PC-9 (cell line): ENCODE results near the gene IRF2BPL. TPM values are rescaled to one million over a fixed set of nuclear protein-coding genes. Genes with fewer than 3 reads are reported as not detected.

Experiments
- BruUV-seq: library from RNA; stranded (reverse); fragments of 400-500 nt; replicated peaks from 2 replicates; lab custom pipeline; 2021; lab: Mats Ljungman, UMichigan
- CTCF ChIA-PET: fragments of 300-600 bp; sonication (Branson Sonifier 250); formaldehyde crosslinking; loops from one replicate; lab custom pipeline; 2022; ENCODE audit warnings: antibody characterized with exemption; lab: Charles Lee
- POLR2A ChIA-PET: fragments of 300-600 bp; sonication (Branson Sonifier 250); formaldehyde crosslinking; loops from one replicate; lab custom pipeline; 2022; ENCODE audit warnings: antibody characterized with exemption; ENCODE audit not compliant: unreplicated experiment; lab: Charles Lee
- DNase-seq, 2 experiments: peaks; one replicate each; pipeline versions ENCODE4 v3.0.0 to v3.0.0-alpha.2; 2015 to 2022; ENCODE audit warnings: mixed read lengths in 1 of 2
- H2AFZ ChIP-seq: fragments of 200-600 bp; sonication (generic); 2 replicates; pipeline ENCODE4 v1.8.1; 2017; ENCODE audit warnings: antibody characterized with exemption
- H3F3A ChIP-seq: fragments of 200-600 bp; sonication (generic); 2 replicates; pipeline ENCODE4 v1.8.1; 2017; ENCODE audit warnings: antibody characterized with exemption, mild to moderate bottlenecking, low read depth; ENCODE audit not compliant: insufficient read depth
- H3K27ac ChIP-seq: fragments of 200-600 bp; sonication (generic); 2 replicates; pipeline ENCODE4 v1.6.1; 2016; ENCODE audit warnings: mixed run types
- H3K27me3 ChIP-seq: fragments of 200-600 bp; sonication (generic); 2 replicates; pipeline ENCODE4 v1.6.1; 2016; ENCODE audit warnings: low read depth, mixed run types; ENCODE audit not compliant: insufficient read depth
- H3K36me3 ChIP-seq: fragments of 200-600 bp; sonication (generic); 2 replicates; pipeline ENCODE4 v1.6.1; 2016; ENCODE audit warnings: low read depth, mixed run types
- H3K4me1 ChIP-seq: fragments of 200-600 bp; sonication (generic); replicated peaks from 2 replicates; pipeline ENCODE4 v1.6.1; 2016; ENCODE audit warnings: mixed run types; ENCODE audit not compliant: insufficient read depth
- H3K4me2 ChIP-seq: fragments of 200-600 bp; sonication (generic); 2 replicates; pipeline ENCODE4 v1.6.1; 2017; ENCODE audit warnings: mixed run types
- H3K4me3 ChIP-seq: fragments of 200-600 bp; sonication (generic); 2 replicates; pipeline ENCODE4 v1.6.1; 2016; ENCODE audit warnings: mixed run types
- H3K79me2 ChIP-seq: fragments of 200-600 bp; sonication (generic); 2 replicates; pipeline ENCODE4 v1.6.1; 2017; ENCODE audit warnings: low read depth, mixed run types
- H3K9me2 ChIP-seq: fragments of 200-600 bp; sonication (generic); 2 replicates; pipeline ENCODE4 v1.8.1; 2017; ENCODE audit warnings: mild to moderate bottlenecking; ENCODE audit not compliant: insufficient read depth
- H3K9me3 ChIP-seq: fragments of 200-600 bp; sonication (generic); 2 replicates; pipeline ENCODE4 v1.8.1; 2016; ENCODE audit warnings: low read depth; ENCODE audit not compliant: insufficient read depth
- H4K20me1 ChIP-seq: fragments of 200-600 bp; sonication (generic); 2 replicates; pipeline ENCODE4 v1.8.1; 2017; ENCODE audit not compliant: insufficient read depth
- EZH2 ChIP-seq: fragments of 200-600 bp; sonication (generic); IDR thresholded peaks from 2 replicates; pipeline ENCODE4 v1.8.0; 2017; ENCODE audit warnings: antibody characterized with exemption, low read depth
- intact Hi-C: fragments of 100-400 bp; cut with micrococcal nuclease; formaldehyde crosslinking; loops from one replicate; pipeline ENCODE4 v1.10.0; 2022; ENCODE audit not compliant: unreplicated experiment
- total RNA-seq: library from RNA; stranded (reverse); gene quantifications from 2 replicates; pipeline ENCODE4 v1.2.3, GENCODE V29; 2021
- TF ChIP-seq, protein P1 (sequence below): fragments of 200-600 bp; sonication (generic); conservative IDR thresholded peaks from 2 replicates; pipeline ENCODE4 v1.6.1; 2017; ENCODE audit warnings: mixed run types, antibody characterized with exemption, mild to moderate bottlenecking, moderate library complexity

IRF2BPL gene
- total RNA-seq, 1 experiment from 2014 or later, result 74.6 TPM

DNA sequence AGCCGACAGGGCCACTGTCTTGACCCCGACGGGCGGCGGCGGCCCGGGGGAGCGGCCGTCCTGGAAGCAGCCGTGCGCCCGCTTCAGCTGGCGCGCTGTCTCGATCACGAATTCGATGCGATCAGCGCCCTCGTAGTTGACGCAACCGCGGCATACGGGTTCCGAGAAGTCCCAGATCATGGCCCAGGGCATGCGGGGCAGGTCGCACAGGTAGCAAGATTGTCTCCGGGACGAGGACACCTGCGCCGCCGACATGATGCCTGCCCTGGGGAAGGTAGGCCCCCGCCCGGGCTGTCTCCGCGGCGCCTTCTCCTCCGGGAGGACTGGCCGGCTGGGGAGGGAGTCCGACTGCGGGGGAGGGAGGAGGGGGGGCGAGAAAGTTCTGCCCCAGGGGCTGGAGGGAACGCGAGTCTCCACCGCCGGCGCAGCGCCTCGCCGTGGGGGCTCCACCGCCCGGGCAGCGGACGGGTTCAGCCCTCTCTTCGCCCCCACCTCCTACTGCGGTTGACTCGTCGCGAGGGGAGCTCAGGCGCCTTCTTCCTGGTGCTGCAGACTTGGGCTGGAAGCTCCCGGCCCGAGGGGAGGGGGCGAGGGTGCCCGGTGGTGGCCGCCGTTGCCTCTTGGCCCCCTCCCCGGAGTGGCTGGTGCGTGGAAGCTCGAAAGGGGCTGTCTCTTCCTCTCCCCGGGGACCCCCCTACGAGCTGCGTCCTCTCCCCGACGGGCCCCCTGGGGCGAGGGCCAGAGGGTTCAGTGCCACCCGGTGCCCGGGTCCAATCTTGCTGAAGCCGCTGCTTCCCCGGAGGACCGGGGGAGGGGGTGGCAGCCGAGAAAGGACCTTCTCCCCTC, 747 bp downstream of the IRF2BPL start:
- H3K4me1 ChIP-seq, result peaks cover 59% of the 10 kb centered on the region
- peak; percentile 70 to 95 for DNase-seq
- H3K4me3 ChIP-seq, result peak overlapping the region; percentile 64
- no peak for TF ChIP-seq EZH2
- TF ChIP-seq, protein P1, sequence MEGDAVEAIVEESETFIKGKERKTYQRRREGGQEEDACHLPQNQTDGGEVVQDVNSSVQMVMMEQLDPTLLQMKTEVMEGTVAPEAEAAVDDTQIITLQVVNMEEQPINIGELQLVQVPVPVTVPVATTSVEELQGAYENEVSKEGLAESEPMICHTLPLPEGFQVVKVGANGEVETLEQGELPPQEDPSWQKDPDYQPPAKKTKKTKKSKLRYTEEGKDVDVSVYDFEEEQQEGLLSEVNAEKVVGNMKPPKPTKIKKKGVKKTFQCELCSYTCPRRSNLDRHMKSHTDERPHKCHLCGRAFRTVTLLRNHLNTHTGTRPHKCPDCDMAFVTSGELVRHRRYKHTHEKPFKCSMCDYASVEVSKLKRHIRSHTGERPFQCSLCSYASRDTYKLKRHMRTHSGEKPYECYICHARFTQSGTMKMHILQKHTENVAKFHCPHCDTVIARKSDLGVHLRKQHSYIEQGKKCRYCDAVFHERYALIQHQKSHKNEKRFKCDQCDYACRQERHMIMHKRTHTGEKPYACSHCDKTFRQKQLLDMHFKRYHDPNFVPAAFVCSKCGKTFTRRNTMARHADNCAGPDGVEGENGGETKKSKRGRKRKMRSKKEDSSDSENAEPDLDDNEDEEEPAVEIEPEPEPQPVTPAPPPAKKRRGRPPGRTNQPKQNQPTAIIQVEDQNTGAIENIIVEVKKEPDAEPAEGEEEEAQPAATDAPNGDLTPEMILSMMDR, result peak; percentile 28; the same call in 1 of the 2 replicates
- ChIA-PET POLR2A (interaction anchor here (0.5 to 0.7 kb wide), 8 partner anchors 9 to 126 kb away, joined by 3 to 9 read pairs (median 5); no protein-coding TSS in a partner anchor), CTCF (interaction anchor here (0.5 to 2.9 kb wide), 13 partner anchors 12 to 293 kb away, joined by 3 to 14 read pairs (median 5); partner anchors contain the start of genes GSTZ1 and POMT2)
- H3K36me3 ChIP-seq, result peaks cover 16% of the 10 kb centered on the region
- H3K4me2 ChIP-seq, result peak overlapping the region; percentile 92
- H3K79me2 ChIP-seq, result peaks cover 69% of the 10 kb centered on the region
- intact Hi-C loops, result loop anchor here (1.0 to 2.0 kb wide), 14 partner anchors 13 to 151 kb away; partner anchors contain the start of gene CIPC
- H3K27ac ChIP-seq, result peak overlapping the region; percentile 88
- no peaks in the 10 kb centered on the region for H3K9me3 ChIP-seq
- TSS peak; percentile 39 for BruUV-seq
- H4K20me1 ChIP-seq, result peaks cover 13% of the 10 kb centered on the region
- peak overlapping the region; percentile 61 for H2AFZ ChIP-seq
- no peaks in the 10 kb centered on the region for H3K27me3 ChIP-seq
- H3F3A ChIP-seq, result peaks cover 63% of the 10 kb centered on the region
- H3K9me2 ChIP-seq, result no peaks in the 10 kb centered on the region

DNA sequence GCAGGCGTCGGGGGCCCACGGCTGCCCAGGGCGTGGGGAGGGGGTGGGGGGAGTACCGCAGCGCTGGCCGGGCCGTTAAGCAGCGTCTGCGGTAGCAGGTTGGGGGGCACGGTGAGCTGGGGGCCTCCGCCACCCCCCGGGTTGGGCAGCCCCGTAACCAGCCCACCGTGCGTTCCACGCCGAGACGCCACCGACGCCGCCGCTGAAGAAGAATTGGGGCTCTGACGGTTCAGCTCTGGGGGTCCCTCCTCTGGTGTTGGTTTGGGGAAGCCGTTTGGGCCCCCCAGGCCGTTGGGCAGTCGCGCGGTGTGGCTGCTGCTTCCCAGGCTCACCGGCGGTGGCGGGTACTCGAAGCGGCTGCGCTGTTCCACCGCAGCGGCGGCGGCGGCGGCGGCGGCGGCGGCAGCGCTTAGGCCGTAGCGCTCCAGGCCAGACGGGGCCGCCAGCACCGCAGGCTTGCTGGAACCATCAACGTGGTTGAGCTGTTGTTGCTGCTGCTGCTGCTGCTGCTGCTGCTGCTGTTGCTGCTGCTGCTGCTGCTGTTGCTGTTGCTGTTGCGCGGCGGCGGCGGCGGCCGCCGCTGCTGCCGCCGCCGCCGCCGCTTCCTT, 1.5 kb downstream of the IRF2BPL start:
- Histone ChIP-seq H3K4me2 (peak overlapping the region; percentile 92), H3K9me3 (no peaks in the 10 kb centered on the region), H3K4me3 (peak overlapping the region; percentile 64), H3K9me2 (no peaks in the 10 kb centered on the region), H3F3A (peaks cover 63% of the 10 kb centered on the region), H3K79me2 (peaks cover 76% of the 10 kb centered on the region), H3K27ac (peak overlapping the region; percentile 88), H4K20me1 (peaks cover 13% of the 10 kb centered on the region), H3K4me1 (peaks cover 59% of the 10 kb centered on the region), H3K36me3 (peaks cover 16% of the 10 kb centered on the region), H2AFZ (no peak overlapping the region), H3K27me3 (no peaks in the 10 kb centered on the region)
- ChIA-PET CTCF (interaction anchor here (0.5 to 2.9 kb wide), 8 partner anchors 41 to 294 kb away, joined by 3 to 14 read pairs (median 4); partner anchors contain the start of genes GSTZ1 and POMT2), POLR2A (interaction anchor here (0.7 kb wide), 1 partner anchor 83 kb away, joined by 9 read pairs; no protein-coding TSS in a partner anchor)
- no peak for TF ChIP-seq EZH2
- TF ChIP-seq, protein P1, result no peak
- intact Hi-C loops, result no loop called here
- peak; percentile 53 to 65 for DNase-seq
- no TSS peak for BruUV-seq
